GM21619 (cell line): ENCODE measurements around the gene ATOX1.
A peak's percentile ranks its signal among the peaks of the same experiment; 100 is the strongest.
"Not testable (repeated sequence)": the region's sequence is repeated elsewhere in the genome, so short reads cannot be mapped to it uniquely, and the experiment has no call there.

ENCODE experiments used
- ATAC-seq: cut with Tn5 transposase; IDR thresholded peaks from one replicate; pipeline ENCODE4 v1.9.1; 2021; ENCODE audit not compliant: unreplicated experiment

ATOX1 gene

GRCh38 chr5:151734064-151734408 lies 24.4 kb downstream of the ATOX1 start:
- no peak for ATAC-seq

DNA sequence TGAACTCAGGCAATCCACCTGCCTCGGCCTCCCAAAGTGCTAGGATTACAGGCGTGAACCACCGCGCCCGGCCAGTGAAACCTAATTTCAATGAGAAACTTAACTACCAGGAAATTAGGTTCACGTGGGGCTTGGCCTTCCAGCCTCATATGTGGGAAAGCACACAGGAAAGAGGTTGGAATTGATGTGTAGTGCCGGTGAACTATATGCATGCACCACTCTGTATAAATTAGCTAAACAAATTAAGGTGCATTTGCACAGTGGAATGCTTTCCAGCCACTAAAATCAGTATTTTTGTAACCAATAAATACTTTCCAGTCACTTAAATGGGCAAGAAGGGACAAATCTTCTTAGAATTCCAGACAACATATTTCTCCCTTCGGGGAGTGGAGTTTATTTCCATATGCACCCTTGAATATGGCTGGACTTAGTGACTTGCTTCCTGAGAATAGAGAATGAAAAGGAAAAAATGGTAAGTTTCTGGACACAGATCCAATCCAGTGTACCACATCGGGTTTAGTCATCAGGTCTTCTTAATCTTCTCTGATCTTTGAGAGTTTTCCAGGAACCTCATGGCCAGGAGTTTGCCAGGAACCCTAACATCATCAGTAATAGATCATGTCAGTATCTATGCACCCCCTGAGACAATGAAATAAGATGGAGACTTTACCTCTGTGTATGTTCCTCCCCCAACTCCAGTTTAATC lies 24.9 kb downstream of the ATOX1 start:
- ATAC-seq = no peak

GRCh38 chr5:151730381-151730780 lies 28.1 kb downstream of the ATOX1 start:
- ATAC-seq = no peak

DNA sequence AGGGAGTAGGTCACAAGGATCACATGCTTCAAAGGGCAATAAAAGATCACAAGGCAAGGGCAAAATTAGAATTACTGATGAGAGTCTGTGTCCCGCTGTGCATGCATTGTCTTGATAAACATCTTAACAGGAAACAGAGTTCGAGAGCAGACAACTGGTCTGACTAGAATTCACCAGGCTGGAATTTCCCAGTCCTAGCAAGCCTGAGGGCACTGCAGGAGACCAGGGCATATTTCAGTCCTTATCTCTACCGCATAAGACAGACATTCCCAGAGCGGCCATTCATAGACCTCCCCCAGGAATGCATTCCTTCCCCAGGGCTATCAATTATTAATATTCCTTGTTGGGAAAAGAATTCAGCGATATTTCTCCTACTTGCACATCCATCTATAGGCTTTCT lies 28.8 kb downstream of the ATOX1 start:
- ATAC-seq = not testable (repeated sequence)

GRCh38 chr5:151724360-151724759 lies 34.1 kb downstream of the ATOX1 start:
- no peak for ATAC-seq

DNA sequence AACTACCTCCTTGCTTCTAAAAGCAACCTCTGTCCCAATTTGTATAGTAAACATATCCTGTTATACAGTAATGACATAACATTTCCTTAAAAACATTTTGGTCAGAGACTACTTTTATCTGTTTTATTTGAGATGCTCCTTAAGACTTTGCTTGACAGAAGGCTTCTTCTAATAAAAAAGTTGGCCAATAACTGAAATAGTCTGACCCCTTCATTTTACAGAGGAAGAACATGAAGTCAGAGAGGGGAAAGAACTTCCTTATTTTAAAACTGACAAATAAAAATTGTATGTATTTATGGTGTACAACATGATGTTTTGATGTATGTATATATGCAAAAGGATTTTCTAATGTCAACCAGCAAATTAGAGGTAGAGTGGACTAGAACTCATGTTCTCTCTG lies 35.9 kb downstream of the ATOX1 start:
- ATAC-seq = no peak

DNA sequence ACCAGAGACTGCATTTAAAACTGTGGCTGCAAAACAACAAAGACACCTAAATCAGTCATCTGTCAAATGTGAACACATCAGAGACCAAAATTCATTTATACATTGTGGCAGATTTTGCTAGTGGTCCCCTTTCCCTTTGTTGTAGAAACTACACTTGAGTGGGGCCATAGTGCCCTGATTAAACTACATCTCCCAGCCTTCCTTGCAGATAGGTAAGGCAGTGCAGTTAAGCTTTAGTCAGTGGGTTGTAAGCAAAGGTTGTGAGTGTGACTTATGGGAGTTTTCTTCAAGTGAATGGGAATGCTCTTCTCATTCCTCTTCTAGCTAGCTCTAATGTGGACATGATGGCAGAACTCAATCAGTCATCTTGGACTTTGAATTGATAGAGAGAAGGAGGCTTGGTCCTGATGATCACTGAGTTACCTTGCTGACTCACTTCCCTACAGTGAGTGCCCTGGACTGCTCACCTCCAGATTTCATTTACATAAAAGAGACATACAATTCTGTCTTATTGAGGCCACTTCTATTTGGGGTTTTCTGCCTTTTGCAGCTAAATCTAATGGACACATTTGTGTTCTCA lies 36.5 kb downstream of the ATOX1 start:
- ATAC-seq = no peak

GRCh38 chr5:151721087-151721646 lies 37.3 kb downstream of the ATOX1 start:
- peak; percentile 79 for ATAC-seq

GRCh38 chr5:151720215-151720614 lies 38.2 kb downstream of the ATOX1 start:
- ATAC-seq = no peak

- no peak for ATAC-seq
Measured at GRCh38 chr5:151719228-151720000, 39.0 kb downstream of the ATOX1 start.

GRCh38 chr5:151718646-151719045 lies 39.8 kb downstream of the ATOX1 start:
- ATAC-seq = no peak

- ATAC-seq = no peak
Measured at GRCh38 chr5:151718153-151718552, 40.3 kb downstream of the ATOX1 start.

GRCh38 chr5:151717416-151717815 lies 41.0 kb downstream of the ATOX1 start:
- no peak for ATAC-seq

GRCh38 chr5:151709109-151709735 lies 49.2 kb downstream of the ATOX1 start:
- no peak for ATAC-seq

- no peak for ATAC-seq
Measured at GRCh38 chr5:151708126-151708525, 50.3 kb downstream of the ATOX1 start.

- no peak for ATAC-seq
Measured at GRCh38 chr5:151707567-151707966, 50.9 kb downstream of the ATOX1 start.

DNA sequence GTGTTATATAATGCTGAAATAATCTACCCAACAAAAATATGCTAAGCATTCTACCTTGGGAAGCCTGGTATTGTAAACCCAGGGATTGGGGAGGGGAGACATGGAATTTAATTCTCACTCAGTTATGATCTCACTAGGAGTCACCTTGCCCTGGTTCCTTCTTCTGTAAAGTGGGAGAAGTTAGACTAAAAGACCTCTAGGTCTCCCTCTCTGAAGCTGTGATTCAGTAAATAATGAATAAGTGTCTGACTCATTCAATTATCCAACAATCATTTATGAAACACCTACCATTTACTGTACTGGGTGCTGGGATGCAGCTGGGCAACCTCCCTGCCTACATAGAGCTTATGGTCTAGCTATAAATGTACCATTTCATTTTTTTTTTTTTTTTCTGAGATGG lies 51.5 kb downstream of the ATOX1 start:
- no peak for ATAC-seq

- ATAC-seq = no peak
Measured at GRCh38 chr5:151703780-151704179, 54.7 kb downstream of the ATOX1 start.

- peak; percentile 93 for ATAC-seq
Measured at GRCh38 chr5:151703227-151703626, 55.2 kb downstream of the ATOX1 start.

DNA sequence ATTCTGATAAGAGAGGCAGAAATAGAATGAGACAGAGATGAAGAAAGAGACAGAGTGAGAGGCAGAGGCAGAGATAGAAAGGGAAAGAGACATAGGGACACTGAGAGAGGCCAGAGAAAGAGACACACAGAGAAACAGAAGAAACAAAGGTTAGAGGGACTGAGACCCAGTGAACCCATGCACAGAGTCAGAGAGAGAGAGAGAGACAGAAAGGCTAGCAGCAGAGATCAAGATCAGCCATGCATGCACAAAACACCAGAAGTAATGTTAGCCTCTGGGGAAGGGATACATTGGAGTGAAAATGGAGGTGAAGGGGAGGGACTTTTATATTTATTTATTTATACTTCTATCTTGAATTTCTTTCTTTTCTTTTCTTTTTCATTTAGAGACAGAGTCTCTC lies 57.6 kb downstream of the ATOX1 start:
- ATAC-seq = peak; percentile 40

DNA sequence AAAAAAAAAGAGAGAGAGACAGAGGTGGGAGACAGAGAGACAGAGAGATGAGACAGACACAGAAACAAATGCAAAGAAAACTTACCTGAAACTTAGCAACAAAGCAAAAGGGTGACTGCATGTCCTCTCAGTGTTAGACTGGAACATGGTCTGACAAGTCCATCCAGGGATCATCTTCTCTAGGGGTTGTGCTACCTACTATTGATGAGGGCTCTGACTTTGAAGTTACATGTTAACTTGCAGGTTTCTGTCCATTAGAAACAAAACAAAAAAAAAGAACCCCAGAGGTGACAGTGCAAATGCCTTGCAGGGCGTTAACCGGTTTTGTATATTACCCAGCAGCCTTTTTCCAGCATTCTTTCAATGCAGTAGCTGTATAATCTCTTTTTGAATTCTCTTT lies 58.1 kb downstream of the ATOX1 start:
- ATAC-seq = peak; percentile 37
